GM19324 (cell line): ENCODE results near the gene PARPBP.
"Not testable (repeated sequence)": the region's sequence is repeated elsewhere in the genome, so short reads cannot be mapped to it uniquely, and the experiment has no call there.

Experiments used
- ATAC-seq: cut with Tn5 transposase; IDR thresholded peaks from one replicate; pipeline ENCODE4 v1.9.1; 2021; ENCODE audit warnings: mild to moderate bottlenecking, moderate library complexity; ENCODE audit not compliant: unreplicated experiment, low FRiP score

PARPBP gene

DNA sequence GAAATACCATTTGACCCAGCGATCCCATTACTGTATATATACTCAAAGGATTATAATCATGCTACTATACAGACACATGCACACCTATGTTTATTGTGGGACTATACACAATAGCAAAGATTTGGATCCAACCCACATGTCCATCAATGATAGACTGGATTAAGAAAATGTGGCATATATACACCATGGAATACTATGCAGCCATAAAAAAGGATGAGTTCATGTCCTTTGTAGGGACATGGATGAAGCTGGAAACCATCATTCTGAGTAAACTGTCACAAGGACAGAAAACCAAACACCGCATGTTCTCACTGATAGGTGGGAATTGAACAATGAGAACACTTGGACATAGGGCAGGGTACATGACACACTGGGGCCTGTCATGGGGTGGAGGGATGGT is 120.9 kb downstream of the PARPBP start:
- not testable (repeated sequence) for ATAC-seq
